Embryonic facial prominence (tissue), 1 donor: ENCODE data around the gene OST4.

Experiments used
- DNase-seq: peaks from one replicate; pipeline ENCODE4 v3.0.0-alpha.2; 2016; ENCODE audit errors: extremely low spot score

The OST4 gene

DNA sequence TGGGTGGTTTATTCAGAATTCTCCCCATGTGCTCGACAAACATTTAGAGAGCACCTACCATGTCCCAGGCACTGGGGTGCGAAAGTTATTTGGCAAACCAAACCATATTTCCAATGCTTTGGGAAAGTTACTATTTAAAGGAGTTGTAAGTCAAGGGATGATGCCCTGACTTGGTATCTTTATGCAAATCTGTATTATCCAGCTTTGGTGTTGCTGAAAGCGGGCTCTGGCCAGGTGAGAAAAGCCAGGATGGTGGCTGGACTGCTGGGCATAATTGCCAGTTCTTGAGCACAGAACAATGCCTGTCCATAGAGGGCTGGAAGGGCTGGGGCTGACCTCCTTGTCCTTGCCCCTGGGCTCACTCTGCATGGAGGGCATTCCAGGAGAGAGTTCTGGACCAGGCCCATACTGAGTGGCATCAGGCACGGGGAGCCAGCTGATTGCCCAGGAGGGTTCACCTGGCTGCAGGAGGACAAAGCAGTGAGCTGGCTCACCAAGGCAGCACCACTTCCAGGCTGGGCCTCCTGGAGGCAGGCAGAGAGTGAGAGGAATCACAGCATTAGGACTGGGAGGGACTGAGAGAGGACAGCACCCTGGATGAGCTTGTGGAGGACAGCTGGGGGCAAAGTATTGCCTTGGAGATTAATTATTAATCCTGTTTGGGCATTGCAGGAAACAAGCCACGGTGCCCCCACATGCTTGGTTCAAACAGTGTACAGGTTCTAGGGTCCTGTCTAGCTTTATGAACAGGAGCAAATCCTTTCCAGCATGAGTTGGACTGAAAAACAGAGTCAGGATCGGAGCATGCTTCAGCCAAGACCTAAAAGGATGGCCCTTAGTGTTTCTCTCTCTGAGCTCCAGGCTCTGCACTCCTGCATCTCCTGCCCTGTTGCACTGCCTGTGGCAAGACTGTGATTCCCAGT lies 22.2 kb upstream of the OST4 start:
- DNase-seq, result no peak

- DNase-seq, result no peak
These were observed 21.4 kb upstream of the OST4 start for GRCh38 chr2:27092696-27093429.

DNA sequence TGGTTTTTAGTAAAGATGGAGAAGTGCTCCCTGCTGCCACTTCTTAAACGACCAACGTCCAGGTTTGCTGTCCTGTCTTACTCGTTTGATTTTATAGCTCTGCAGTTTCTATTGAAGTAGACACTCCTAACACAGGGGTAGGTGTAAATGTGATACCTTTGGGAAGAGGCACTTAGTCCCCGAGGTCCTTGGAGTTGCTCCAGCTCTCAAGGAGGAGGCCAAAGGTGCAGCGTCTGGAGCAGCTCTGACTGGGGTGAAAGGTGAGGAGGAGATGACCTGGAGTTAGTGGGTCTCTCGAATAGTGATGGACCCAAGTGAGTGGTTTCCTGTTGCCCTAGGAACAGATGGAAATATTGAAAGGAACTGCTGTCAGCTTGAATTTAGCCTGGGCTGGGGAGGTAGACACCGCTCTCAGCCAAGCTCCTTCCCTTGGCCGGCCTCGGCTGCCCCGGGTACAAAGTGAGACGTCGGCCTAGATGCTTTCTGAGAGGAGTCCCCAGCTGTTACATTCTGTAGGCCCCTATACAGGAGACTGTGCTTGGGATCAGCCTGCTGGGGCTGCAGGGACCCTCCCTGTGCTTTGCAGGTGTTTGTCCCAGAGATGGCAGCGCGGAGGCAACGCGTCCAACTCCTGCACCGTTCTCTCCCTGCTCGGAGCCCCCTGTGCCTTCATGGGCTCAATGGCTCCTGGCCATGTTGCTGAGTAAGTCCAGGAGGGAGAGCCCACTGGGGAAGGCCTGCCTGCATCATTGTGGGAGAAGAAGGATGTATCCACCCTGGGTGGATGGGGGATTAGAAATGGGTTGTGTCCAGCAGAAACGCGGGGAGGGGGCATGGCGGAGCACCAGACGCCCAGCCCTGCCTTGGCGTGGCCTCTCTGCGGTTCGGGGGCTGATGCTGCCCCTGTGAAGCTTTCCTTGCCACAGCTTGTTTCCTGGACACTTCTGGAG lies 20.6 kb upstream of the OST4 start:
- DNase-seq, result no peak

DNA sequence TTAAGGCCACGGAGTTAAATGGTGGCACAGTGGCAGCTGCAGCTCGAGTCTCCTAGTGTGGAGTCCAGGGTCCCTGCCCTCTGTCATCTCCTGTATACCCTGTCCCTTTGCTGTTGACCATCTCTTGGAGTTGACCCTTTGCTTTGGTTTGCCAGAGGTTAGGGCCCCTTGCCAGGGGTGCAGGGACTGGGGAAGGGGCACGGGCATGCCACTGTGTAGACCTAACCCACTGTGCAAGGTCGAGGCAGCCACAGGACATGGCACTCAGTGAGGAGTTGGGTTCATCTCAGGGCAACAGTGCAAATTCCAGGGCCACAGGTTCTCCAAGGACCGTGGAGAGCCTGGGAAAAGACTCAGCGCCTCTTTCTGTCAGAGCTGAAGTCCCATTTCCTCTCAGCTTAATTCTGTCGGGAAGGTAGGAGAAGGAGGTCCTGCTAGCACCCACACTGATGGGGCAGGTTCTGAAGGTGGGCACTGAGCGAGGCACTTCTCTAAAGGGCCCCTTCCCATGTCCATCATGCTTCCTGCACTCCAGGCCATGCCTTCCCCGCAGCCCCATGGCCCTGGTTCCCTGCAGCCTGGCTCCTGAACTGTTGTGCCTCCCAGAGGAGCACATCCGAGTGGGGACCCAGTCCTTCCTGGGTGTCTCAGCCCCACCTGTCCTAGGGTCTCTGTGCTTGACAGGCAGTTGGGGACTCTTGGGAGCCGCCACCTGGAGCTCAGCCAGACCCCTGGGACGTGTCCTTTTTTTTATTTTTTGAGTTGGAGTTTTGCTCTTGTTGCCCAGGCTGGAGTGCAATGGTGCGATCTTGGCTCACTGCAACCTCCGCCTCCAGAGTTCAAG lies 17.9 kb upstream of the OST4 start:
- no peak for DNase-seq

- no peak for DNase-seq
These were observed 17.2 kb upstream of the OST4 start for GRCh38 chr2:27088634-27089033.

DNA sequence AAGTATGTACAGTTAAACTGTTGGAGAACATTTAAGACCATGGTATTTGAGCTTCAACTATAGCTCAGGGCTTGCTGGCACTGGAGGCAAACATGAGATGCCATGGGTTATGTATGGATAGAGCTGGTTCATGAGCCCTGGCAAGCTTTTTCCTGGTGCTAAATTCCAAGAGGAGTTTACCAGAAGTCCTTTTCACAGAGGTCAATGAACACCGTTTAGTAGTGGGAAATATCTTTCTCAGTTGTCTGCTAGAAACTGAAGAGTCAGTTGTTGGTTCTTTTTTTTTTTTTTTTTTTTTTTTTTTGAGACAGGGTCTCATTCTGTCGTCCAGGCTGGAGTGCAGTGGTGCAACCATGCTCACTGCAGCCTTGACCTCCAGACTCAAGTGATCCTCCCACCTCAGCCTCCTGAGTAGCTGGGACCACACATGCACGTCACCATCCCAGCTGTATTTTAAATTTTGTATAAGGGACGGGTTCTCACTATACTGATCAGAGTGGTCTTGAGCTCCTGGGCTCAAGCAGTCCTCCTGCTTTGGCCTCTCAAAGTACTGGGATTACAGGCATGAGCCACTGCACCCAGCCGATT lies 16.5 kb upstream of the OST4 start:
- no peak for DNase-seq

DNA sequence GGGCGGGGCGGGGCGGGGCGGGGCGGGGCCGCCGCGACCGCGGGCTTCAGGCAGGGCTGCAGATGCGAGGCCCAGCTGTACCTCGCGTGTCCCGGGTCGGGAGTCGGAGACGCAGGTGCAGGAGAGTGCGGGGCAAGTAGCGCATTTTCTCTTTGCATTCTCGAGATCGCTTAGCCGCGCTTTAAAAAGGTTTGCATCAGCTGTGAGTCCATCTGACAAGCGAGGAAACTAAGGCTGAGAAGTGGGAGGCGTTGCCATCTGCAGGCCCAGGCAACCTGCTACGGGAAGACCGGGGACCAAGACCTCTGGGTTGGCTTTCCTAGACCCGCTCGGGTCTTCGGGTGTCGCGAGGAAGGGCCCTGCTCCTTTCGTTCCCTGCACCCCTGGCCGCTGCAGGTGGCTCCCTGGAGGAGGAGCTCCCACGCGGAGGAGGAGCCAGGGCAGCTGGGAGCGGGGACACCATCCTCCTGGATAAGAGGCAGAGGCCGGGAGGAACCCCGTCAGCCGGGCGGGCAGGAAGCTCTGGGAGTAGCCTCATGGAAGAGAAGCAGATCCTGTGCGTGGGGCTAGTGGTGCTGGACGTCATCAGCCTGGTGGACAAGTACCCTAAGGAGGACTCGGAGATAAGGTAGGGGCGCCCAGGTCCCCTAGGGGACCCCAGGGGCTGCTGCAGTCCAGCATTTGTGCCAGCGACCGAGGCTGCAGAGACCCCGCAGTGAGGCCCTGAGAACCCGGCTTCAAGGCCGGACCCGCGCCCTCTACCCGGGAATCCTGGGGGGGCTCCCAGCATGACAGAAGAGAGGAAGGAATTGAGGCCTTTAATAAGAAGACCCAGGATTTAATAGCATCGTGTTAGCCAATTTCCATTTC lies 15.5 kb upstream of the OST4 start, which contains the start of gene KHK:
Gene KHK (plus strand): TSS at position 49 of the 870 bp plus-strand sequence. CDS start 488 bp downstream, at position 537.
- no peak for DNase-seq

DNA sequence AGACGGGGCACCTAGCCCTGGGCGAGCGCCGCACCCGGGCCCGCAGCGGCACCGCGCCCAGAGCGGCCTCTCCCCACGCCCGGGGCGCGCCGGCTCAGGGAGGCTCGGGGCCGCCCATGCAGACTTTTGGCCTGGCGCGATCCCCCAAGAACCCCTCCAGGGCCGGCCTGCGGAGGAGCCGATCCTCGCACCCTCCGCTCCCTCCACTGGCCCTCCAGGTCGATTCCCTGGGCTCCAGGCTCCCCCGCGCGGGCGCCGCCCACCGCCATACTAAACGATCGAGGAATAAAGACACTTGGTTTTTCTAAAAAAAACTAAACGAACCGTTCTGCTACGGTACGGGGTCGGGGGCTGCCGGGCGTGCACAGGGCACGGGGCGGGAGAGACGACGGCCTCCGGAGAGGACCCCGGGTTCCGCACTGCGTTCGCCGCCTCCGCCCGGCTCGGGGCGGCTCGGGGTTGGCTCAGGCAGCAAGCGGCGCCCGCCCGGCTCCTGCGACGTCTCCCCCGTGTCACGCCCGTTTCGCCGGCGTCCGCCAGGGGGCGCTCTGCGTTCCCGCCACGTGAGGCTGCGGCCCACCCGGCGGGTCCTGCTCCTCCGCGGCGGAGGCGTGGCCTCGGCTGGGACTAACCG lies 14.8 kb upstream of the OST4 start:
- DNase-seq, result peak; percentile 77

- DNase-seq, result no peak
These were observed 14.2 kb upstream of the OST4 start for GRCh38 chr2:27085673-27086089.

DNA sequence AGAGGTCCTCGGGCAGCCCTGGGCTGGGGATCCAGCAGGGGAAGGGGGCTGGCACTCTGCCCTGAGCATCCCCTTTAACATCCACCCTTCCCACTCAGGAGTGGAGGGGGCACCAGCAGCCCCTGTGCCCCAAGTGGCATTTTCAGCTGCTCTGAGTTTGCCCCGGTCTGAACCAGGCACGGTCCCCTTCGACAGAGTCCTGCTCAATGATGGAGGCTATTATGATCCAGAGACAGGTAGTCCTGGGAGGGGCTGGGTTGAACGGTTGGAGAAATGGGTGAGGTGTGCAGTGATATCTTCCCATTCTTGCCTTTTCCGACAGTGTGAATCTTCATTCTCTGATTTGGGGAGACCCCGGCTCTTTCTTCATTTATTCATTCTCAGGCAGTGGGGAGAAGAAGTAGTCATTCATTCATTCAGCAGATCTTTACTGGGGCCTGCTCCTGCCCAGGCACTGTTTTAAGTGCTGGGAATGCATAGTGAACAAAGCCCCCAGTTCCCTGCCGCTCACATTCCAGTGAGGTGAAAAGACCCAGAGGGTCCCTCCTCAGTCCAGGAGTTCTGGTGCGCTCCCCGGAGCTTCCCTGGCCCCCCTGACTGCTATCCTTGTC lies 13.7 kb upstream of the OST4 start:
- no peak for DNase-seq

GRCh38 chr2:27084297-27085061 lies 13.0 kb upstream of the OST4 start:
- no peak for DNase-seq

GRCh38 chr2:27083410-27084296 lies 12.2 kb upstream of the OST4 start:
- DNase-seq, result no peak

DNA sequence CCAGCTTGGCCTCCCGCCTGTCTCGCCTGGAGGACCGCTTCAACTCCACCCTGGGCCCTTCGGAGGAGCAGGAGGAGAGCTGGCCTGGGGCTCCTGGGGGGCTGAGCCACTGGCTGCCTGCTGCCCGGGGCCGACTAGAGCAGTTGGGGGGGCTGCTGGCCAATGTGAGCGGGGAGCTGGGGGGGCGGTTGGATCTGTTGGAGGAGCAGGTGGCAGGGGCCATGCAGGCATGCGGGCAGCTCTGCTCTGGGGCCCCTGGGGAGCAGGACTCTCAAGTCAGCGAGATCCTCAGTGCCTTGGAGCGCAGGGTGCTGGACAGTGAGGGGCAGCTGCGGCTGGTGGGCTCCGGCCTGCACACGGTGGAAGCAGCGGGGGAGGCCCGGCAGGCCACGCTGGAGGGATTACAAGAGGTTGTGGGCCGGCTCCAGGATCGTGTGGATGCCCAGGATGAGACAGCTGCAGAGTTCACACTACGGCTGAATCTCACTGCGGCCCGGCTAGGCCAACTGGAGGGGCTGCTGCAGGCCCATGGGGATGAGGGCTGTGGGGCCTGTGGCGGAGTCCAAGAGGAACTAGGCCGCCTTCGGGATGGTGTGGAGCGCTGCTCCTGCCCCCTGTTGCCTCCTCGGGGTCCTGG lies 11.4 kb upstream of the OST4 start:
- no peak for DNase-seq

GRCh38 chr2:27081984-27082772 lies 10.7 kb upstream of the OST4 start:
- DNase-seq, result no peak

DNA sequence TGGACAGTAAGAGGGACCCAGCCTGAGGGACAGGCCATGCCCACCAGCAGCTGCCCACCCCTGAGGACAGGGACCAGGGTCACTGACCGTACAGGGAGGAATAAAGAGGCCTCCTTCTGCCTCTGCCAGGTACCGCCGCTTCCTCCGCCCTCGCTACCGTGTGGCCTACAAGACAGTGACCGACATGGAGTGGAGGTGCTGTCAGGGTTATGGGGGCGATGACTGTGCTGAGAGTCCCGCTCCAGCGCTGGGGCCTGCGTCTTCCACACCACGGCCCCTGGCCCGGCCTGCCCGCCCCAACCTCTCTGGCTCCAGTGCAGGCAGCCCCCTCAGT lies 9.1 kb upstream of the OST4 start:
- DNase-seq, result no peak

DNA sequence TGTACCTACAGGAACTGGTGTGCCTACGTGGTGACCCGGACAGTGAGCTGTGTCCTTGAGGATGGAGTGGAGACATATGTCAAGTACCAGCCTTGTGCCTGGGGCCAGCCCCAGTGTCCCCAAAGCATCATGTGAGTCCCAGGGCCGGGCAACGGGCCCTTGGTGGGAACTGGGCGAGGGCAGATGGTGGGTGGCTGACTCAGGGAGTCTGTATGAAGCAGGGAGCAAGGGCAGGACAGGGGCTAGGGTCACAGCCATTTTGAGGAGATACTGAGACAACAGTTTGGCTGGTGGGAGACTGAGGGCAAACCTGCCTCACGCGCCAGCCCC lies 8.7 kb upstream of the OST4 start:
- DNase-seq, result no peak
